Measurements from ENCODE around the gene RAD51AP2.

Gene RAD51AP2

GRCh38 chr2:17482651-17483050, 35.6 kb downstream of the RAD51AP2 start:
- no peak for TF ChIP-seq CTCF (IDR thresholded peaks at IDR 0.05; ENCODE audit: low read depth, low read length)
- DNase-seq (ENCODE audit: extremely low read depth, low read depth): no peak

GRCh38 chr2:17479875-17480274, 38.4 kb downstream of the RAD51AP2 start:
- TF ChIP-seq CTCF (IDR thresholded peaks at IDR 0.05; ENCODE audit: low read depth, low read length): no peak
- DNase-seq (ENCODE audit: extremely low read depth, low read depth): no peak

GRCh38 chr2:17476830-17477229, 41.4 kb downstream of the RAD51AP2 start:
- no peak for DNase-seq (ENCODE audit: extremely low read depth, low read depth)
- no peak for TF ChIP-seq CTCF (IDR thresholded peaks at IDR 0.05; ENCODE audit: low read depth, low read length)

- no peak for DNase-seq (ENCODE audit: extremely low read depth, low read depth)
These were observed 42.2 kb downstream of the RAD51AP2 start for GRCh38 chr2:17476064-17476463.

GRCh38 chr2:17475286-17475685, 43.0 kb downstream of the RAD51AP2 start:
- no peak for DNase-seq (ENCODE audit: extremely low read depth, low read depth)
- no peak for TF ChIP-seq CTCF (IDR thresholded peaks at IDR 0.05; ENCODE audit: low read depth, low read length)

More at GRCh38 chr2:17476064-17476463, 42.2 kb downstream of the RAD51AP2 start:
- no peak for TF ChIP-seq CTCF (IDR thresholded peaks at IDR 0.05; ENCODE audit: low read depth, low read length)

GRCh38 chr2:17471979-17472378, 46.3 kb downstream of the RAD51AP2 start:
- no peak for TF ChIP-seq CTCF (IDR thresholded peaks at IDR 0.05; ENCODE audit: low read depth, low read length)

GRCh38 chr2:17470855-17471641, 47.2 kb downstream of the RAD51AP2 start:
- TF ChIP-seq CTCF (IDR thresholded peaks at IDR 0.05; ENCODE audit: low read depth, low read length): peak; percentile 20
- no peak for DNase-seq (ENCODE audit: extremely low read depth, low read depth)

More at GRCh38 chr2:17471979-17472378, 46.3 kb downstream of the RAD51AP2 start:
- DNase-seq (ENCODE audit: extremely low read depth, low read depth): no peak

All from AG09319 (cell line).